Heart right ventricle (tissue), 16 donors: Measurements from ENCODE around the gene MGAT2. TPM values are rescaled to one million over a fixed set of nuclear protein-coding genes. Genes with fewer than 3 reads are reported as not detected.

ENCODE experiments used
- ATAC-seq, 8 donors: fragments of 200-7000 bp; cut with Tn5 transposase; one replicate each; pipeline ENCODE4 v1.9.1; 2020; ENCODE audit warnings: mild to moderate bottlenecking in 8 of 8, moderate library complexity in 8 of 8, moderate number of reproducible peaks in 1 of 8
- DNase-seq, 2 donors: peaks; one replicate each; pipeline ENCODE4 v3.0.0-alpha.2; 2020
- H3K27ac ChIP-seq, 10 donors: fragments of 200-600 bp; sonication (generic) in 2 of 10; one replicate each; pipeline versions ENCODE4 v1.5.0 to v1.8.0; 2020 to 2022; ENCODE audit warnings: mild to moderate bottlenecking in 3 of 10
- H3K27me3 ChIP-seq, 7 donors: fragments of 200-600 bp; one replicate each; pipeline ENCODE4 v1.8.0; 2021 to 2022; ENCODE audit warnings: mild to moderate bottlenecking in 2 of 7
- H3K36me3 ChIP-seq, 9 donors: fragments of 200-600 bp; sonication (generic) in 1 of 9; one replicate each; pipeline versions ENCODE4 v1.5.0 to v1.8.0; 2020 to 2022; ENCODE audit warnings: mild to moderate bottlenecking in 2 of 9
- H3K4me1 ChIP-seq, 9 donors: fragments of 200-600 bp; sonication (generic) in 1 of 9; one replicate each; pipeline versions ENCODE4 v1.5.0 to v1.8.0; 2020 to 2022; ENCODE audit warnings: mild to moderate bottlenecking in 4 of 9
- H3K4me3 ChIP-seq, 10 donors: fragments of 200-600 bp; sonication (generic) in 2 of 10; one replicate each; pipeline versions ENCODE4 v1.5.0 to v1.8.0; 2020 to 2022; ENCODE audit warnings: mild to moderate bottlenecking in 7 of 10, moderate library complexity in 2 of 10
- H3K9me3 ChIP-seq, 11 donors: fragments of 200-600 bp in 10 of 11; sonication (generic) in 2 of 11; one replicate each; pipeline versions ENCODE4 v1.5.0 to v1.8.0; 2013 to 2022; ENCODE audit warnings: mild to moderate bottlenecking in 2 of 11, control low read depth in 1 of 11, moderate library complexity in 1 of 11
- CTCF ChIP-seq, 9 donors: fragments of 200-600 bp; sonication (generic) in 2 of 9; IDR thresholded peaks; one replicate each; pipeline versions ENCODE4 v1.5.0 to v1.8.0; 2021 to 2022; ENCODE audit warnings: antibody characterized with exemption in 9 of 9, mild to moderate bottlenecking in 5 of 9, moderate library complexity in 1 of 9
- whole genome bisulfite sequencing, 2 donors: extraction: QIAGEN DNeasy Blood & Tissue Kit; methylation state at CpG; one replicate each; pipeline ENCODE4 v1.1.7; 2013; ENCODE audit warnings: inconsistent platforms in 1 of 2; 5-methylcytosine and 5-hydroxymethylcytosine counted together
- intact Hi-C, 10 donors: fragments of 100-400 bp; cut with DNase I; formaldehyde crosslinking; loops; one replicate each; pipeline versions ENCODE4 v1.11.1 to v1.14.2; 2022
- polyA plus RNA-seq, 2 donors: library from polyadenylated mRNA; stranded (reverse); fragments of 200-250 nt; gene quantifications; one replicate each; pipeline ENCODE4 v1.2.3, GENCODE V29; 2013
- total RNA-seq, 10 donors: library from RNA; stranded (reverse); fragmentation: NEBNext Ultra II Directional in 3 of 10; extraction: Animal tissue kit (Norgen Biotek cat#: 25700) in 3 of 10; gene quantifications; one replicate each; pipeline versions ENCODE4 v1.2.1 to v1.2.4, GENCODE V29; 2021 to 2023
- donor health status: Arrhythmogenic right ventricular cardiomyopathy.
- donor health status: ischemic (EF 13 %, LVEDD 7.1; RV severe dilation, severe dysfunction).
- donor health status: healthy with polysubstance abuse.
- donor health status: DM: no; HTN: yes; CAD: no.
- donor health status: DM: no; HTN: no; CAD: no.
- donor health status: ischemic (EF 25% LVEDD 6.9; RV normal size, moderate dysfunction).
- donor health status: ischemic (EF 25% LVEDD 5.7; RV mildly dilated, moderate dysfunction).
- donor health status: healthy.
- donor health status: DM: yes; HTN: yes; CAD: no.
- donor health status: Ischemic cardiomyopathy.
- donor health status: ischemic (EF 35%, LVEDD 5.7; RV mildly dilated, moderate dysfunction).
- donor health status: nonischemic (EF 11% LVEDD 7.7; RV severe dilation, severe dysfunction).
- donor health status: DM: yes; HTN: yes; CAD: no.
- donor health status: PGD.
- donor health status: ischemic (EF 29% LVEDD 5.4; RV normal size, mild dysfunction).
- donor health status: nonischemic (EF 23%, LVEDD 6.1; RV moderate dilation, normal function).

MGAT2 gene
- total and polyA plus RNA-seq, 12 donors: 6.1 to 23.4 (median 14.3) TPM

- H3K9me3 ChIP-seq: no peaks in the 10 kb centered on the region
- H3K36me3 ChIP-seq: peaks cover 0 to 35% (median 8%) of the 10 kb centered on the region in 9 donors
- peak within 1 kb of the TSS; percentile 77 to 99 (median 90) for H3K4me3 ChIP-seq
- intact Hi-C loops: no loop called here
- H3K27ac ChIP-seq: peak within 1 kb of the TSS; percentile 84 to 97 (median 93)
- H3K4me1 ChIP-seq: peaks cover 4 to 43% (median 20%) of the 10 kb centered on the region in 9 donors
- DNase-seq (peak; percentile 95 to 98), ATAC-seq (peak; percentile 97 to 99 (median 98))
- no peaks in the 10 kb centered on the region for H3K27me3 ChIP-seq
- WGBS, 2 donors: 0% methylated on average over 53 to 54 of the region's 55 CpGs
- TF ChIP-seq CTCF (IDR thresholded peaks at IDR 0.05): no peak
Observed at GRCh38 chr14:49585803-49586672, 34.6 kb upstream of the MGAT2 start, which contains the start of gene RPS29. RPS29 (minus strand) TSS chr14:49586380; CDS start chr14:49586346, 34 bp downstream.

GRCh38 chr14:49586673-49587460 lies 33.7 kb upstream of the MGAT2 start:
- peak; percentile 2 to 48 (median 22) for ATAC-seq
- peaks cover 0 to 29% (median 8%) of the 10 kb centered on the region in 9 donors for H3K36me3 ChIP-seq
- peak in 1 of 2 donors; percentile 20 for DNase-seq
- TF ChIP-seq CTCF (IDR thresholded peaks at IDR 0.05): peak; percentile 73 to 90 (median 82)
- intact Hi-C loops: no loop called here
- H3K4me3 ChIP-seq: peak overlapping the region in 9 of 10 donors; percentile 77 to 99 (median 89)
- peaks cover 4 to 41% (median 20%) of the 10 kb centered on the region in 9 donors for H3K4me1 ChIP-seq
- H3K27me3 ChIP-seq: no peaks in the 10 kb centered on the region
- 0 to 2% methylated on average over 11 to 12 of the region's 21 CpGs for WGBS, 2 donors
- no peaks in the 10 kb centered on the region for H3K9me3 ChIP-seq
- peak overlapping the region; percentile 84 to 97 (median 93) for H3K27ac ChIP-seq

GRCh38 chr14:49589387-49589786 lies 31.2 kb upstream of the MGAT2 start:
- ATAC-seq (no peak), DNase-seq (no peak)
- Histone ChIP-seq H3K9me3 (no peaks in the 10 kb centered on the region), H3K27me3 (no peaks in the 10 kb centered on the region), H3K36me3 (peaks cover 0 to 6% (median 0%) of the 10 kb centered on the region in 9 donors), H3K4me3 (no peak overlapping the region), H3K27ac (no peak overlapping the region), H3K4me1 (peaks cover 4 to 20% (median 17%) of the 10 kb centered on the region in 9 donors)
- 88 to 93% methylated on average over 3 of the region's 3 CpGs for WGBS, 2 donors
- intact Hi-C loops: no loop called here
- TF ChIP-seq CTCF (IDR thresholded peaks at IDR 0.05): no peak

GRCh38 chr14:49593016-49593415 lies 27.6 kb upstream of the MGAT2 start:
- ATAC-seq (no peak), DNase-seq (no peak)
- no peak overlapping the region for H3K4me3 ChIP-seq
- intact Hi-C loops: no loop called here
- peaks cover 0 to 32% (median 21%) of the 10 kb centered on the region in 9 donors for H3K4me1 ChIP-seq
- no peaks in the 10 kb centered on the region for H3K27me3 ChIP-seq
- H3K27ac ChIP-seq: no peak overlapping the region
- no peak for TF ChIP-seq CTCF (IDR thresholded peaks at IDR 0.05)
- H3K9me3 ChIP-seq: no peaks in the 10 kb centered on the region
- WGBS, 2 donors: 71 to 75% methylated on average over 3 of the region's 3 CpGs
- no peaks in the 10 kb centered on the region for H3K36me3 ChIP-seq
